ENCODE data around the gene SGSM2. TPM values are rescaled to one million over a fixed set of nuclear protein-coding genes. Genes with fewer than 3 reads are reported as not detected.

SGSM2 gene
- total RNA-seq, 1 donor = 29.8 TPM

- TF ChIP-seq CTCF (IDR thresholded peaks at IDR 0.05; ENCODE audit: insufficient read depth, low read depth, low read length) = no peak
- H3K4me3 ChIP-seq (ENCODE audit: low read depth, low read length) = no peak overlapping the region
- no peak for DNase-seq (ENCODE audit: low read depth)
Measured at GRCh38 chr17:2371183-2372130, 34.2 kb downstream of the SGSM2 start.

GRCh38 chr17:2372180-2372579, 34.9 kb downstream of the SGSM2 start:
- no peak for DNase-seq (ENCODE audit: low read depth)
- H3K4me3 ChIP-seq (ENCODE audit: low read depth, low read length) = no peak overlapping the region
- no peak for TF ChIP-seq CTCF (IDR thresholded peaks at IDR 0.05; ENCODE audit: insufficient read depth, low read depth, low read length)

- TF ChIP-seq CTCF (IDR thresholded peaks at IDR 0.05; ENCODE audit: insufficient read depth, low read depth, low read length) = no peak
- DNase-seq (ENCODE audit: low read depth) = no peak
- no peak overlapping the region for H3K4me3 ChIP-seq (ENCODE audit: low read depth, low read length)
Measured at GRCh38 chr17:2372681-2373080, 35.4 kb downstream of the SGSM2 start.

GRCh38 chr17:2373179-2373578, 35.9 kb downstream of the SGSM2 start:
- DNase-seq (ENCODE audit: low read depth) = no peak
- no peak for TF ChIP-seq CTCF (IDR thresholded peaks at IDR 0.05; ENCODE audit: insufficient read depth, low read depth, low read length)
- H3K4me3 ChIP-seq (ENCODE audit: low read depth, low read length) = no peak overlapping the region

- no peak for DNase-seq (ENCODE audit: low read depth)
Measured at GRCh38 chr17:2374549-2375285, 37.4 kb downstream of the SGSM2 start.

GRCh38 chr17:2375406-2375805, 38.1 kb downstream of the SGSM2 start:
- no peak for TF ChIP-seq CTCF (IDR thresholded peaks at IDR 0.05; ENCODE audit: insufficient read depth, low read depth, low read length)
- DNase-seq (ENCODE audit: low read depth) = no peak
- no peak overlapping the region for H3K4me3 ChIP-seq (ENCODE audit: low read depth, low read length)

More at GRCh38 chr17:2374549-2375285, 37.4 kb downstream of the SGSM2 start:
- TF ChIP-seq CTCF (IDR thresholded peaks at IDR 0.05; ENCODE audit: insufficient read depth, low read depth, low read length) = no peak
- no peak overlapping the region for H3K4me3 ChIP-seq (ENCODE audit: low read depth, low read length)

Measured in fibroblast of villous mesenchyme (primary cell).